ENCODE data around the gene PLB1.
"Not testable (repeated sequence)": the region's sequence is repeated elsewhere in the genome, so short reads cannot be mapped to it uniquely, and the experiment has no call there.

Gene PLB1

GRCh38 chr2:28538652-28539051, 42.8 kb downstream of the PLB1 start:
- DNase-seq: no peak

- DNase-seq: no peak
Observed at GRCh38 chr2:28539118-28539541, 43.3 kb downstream of the PLB1 start.

DNA sequence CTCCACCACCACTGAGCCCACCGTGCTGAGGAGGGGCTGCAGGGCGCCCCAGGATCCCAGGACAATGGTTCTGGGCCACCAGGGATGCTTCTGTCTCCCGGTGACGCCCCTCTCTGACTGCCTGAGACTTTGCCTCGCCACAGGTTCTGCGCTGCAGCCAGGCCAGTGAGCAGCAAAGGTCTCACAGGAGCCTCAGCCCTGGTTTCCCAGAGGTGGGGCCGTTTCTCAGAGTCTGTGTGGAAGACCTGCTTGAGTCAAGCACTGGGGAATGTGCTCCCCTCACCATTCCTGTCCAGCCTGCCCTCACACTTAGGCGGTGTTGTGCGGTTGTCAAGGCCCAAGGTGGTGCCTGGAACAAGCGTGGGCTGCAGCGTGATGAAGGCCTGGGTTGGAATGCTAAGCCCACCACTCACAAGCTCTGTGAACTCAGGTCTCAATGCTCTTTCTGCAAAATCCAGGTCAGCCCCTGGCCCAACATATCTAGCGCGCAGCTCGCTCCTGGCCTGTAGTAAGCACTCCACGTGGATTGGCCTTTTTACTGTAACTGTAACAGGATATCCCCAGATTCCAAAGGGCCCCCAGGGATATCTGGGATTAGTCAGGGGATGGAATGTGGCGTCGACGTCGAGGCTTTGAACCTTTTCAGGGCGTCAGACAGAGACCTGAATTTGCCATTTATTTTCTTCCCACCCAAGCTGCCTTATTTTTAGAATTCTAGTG, 47.6 kb downstream of the PLB1 start:
- DNase-seq: no peak

- no peak for DNase-seq
Observed at GRCh38 chr2:28544036-28544346, 48.1 kb downstream of the PLB1 start.

DNA sequence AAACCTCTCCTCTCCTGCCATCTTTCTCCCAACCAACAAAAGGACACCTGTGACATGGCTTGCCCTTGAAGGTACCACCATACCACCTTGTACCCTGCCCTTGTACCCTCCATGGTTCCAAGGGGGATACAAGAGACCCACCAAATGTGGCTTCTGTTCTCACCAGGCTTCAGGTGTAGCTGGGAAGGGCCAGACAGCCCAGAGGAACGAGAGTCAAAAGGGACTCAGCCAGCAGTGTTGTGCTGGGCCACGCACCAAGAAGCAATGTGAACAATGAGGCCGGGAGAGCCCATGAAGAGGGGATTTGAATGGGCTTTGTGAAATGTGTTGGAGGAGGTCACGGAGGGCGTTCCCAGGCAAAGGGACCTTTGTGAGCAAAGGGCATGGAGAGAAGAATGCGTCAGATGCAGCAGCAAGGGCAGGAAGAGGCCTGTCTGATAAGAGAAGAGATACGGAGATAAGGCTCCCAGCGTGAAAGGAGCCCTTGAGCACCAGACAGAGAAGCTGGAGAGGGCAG, 48.6 kb downstream of the PLB1 start:
- DNase-seq: no peak

DNA sequence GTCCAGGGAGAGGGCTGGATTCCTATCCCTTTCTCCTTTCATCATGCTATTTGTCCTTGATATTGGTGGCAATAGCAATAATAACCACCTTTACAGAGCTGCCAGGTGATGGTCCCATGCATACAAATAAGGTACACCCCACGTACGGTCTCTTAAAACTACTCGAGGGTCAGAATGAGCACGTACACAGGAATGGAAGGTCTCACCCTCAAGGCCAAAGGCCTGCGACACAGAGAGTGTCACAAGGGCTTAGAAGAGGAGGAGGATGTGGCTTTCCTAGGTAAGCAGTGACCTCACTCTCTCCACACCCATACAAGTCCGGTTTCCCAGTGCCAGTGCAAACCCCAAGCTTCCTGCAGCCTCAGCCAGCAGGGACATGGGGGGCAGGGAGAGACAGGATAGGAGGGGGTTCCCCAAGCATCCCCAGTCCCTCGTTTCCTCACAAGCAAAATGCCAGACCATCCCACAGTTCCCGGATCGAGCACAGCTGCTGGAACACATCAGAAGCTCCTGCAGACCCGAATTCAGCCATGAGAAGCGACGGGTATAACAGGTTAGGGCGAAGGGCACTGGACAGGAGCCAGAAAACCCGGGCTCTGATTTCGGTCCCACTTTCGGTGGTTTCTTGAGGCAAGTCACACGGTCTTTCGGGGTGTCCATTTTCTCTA, 49.2 kb downstream of the PLB1 start:
- DNase-seq: peak in 1 of 2 donors; percentile 34

DNA sequence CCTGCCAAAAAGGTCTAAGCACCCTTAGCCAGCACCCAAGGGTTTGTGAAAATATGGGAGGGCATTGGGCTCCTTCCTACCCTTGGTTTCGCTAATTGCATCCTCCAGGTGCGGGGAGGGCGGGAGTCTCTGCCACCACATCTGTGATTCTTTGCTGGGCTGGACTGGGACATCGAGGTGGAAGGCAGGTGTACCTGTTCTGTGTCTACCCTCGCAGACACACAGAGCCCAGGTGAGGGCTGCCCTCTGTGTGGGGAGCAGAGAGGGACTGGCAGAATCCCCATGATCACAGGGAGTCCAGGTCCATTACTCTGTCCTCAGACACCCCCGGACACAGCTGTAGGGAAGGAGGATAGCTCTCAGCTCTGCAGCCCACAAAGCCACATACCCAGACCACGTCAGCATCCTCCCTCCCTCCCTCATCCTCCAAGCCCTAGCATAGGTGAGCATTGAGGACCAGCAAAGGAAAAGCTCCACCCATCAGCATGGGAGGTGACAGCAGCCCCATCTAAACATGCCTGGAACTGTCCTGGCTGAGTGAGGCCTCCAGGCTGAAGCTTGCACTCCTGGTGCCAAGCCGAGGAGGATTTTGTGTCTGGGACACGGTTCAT, 49.8 kb downstream of the PLB1 start:
- no peak for DNase-seq

GRCh38 chr2:28546242-28546641, 50.4 kb downstream of the PLB1 start:
- peak in 1 of 2 donors; percentile 70 for DNase-seq

GRCh38 chr2:28547223-28547860, 51.5 kb downstream of the PLB1 start:
- no peak for DNase-seq

DNA sequence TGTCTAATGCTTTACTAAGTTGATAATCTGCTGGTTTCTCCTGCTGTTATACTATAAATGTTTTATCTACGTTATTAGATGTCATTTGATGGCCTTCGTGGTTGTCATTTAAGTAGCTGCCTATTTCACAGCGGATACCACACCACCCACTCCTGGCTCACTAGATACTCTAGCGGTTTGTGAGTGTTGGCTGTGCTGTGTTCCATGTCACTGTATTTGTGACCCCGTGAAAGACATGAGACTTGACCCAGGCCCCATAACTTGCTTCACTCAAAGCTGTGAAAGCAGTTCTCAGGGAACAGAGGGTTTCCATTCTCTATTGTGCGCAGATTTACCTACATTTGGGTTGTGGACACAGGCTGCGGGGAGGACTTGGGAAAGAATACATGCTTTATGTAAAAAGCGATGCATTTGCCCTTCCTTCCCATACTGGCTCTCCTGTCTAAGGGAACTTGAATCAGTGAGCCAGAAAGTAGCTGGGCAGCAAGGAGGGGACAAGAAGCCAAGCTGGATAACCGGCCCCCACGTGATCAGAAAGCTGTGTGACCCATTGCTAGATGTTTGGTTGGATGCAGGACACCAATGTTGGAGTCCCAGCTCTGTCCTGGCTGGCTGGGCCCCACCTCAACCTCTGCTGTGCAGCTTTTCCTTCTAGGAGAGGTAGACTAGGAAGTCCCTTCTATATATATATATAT, 52.2 kb downstream of the PLB1 start:
- no peak for DNase-seq

- not testable (repeated sequence) for DNase-seq
Observed at GRCh38 chr2:28550345-28550744, 54.5 kb downstream of the PLB1 start.

DNA sequence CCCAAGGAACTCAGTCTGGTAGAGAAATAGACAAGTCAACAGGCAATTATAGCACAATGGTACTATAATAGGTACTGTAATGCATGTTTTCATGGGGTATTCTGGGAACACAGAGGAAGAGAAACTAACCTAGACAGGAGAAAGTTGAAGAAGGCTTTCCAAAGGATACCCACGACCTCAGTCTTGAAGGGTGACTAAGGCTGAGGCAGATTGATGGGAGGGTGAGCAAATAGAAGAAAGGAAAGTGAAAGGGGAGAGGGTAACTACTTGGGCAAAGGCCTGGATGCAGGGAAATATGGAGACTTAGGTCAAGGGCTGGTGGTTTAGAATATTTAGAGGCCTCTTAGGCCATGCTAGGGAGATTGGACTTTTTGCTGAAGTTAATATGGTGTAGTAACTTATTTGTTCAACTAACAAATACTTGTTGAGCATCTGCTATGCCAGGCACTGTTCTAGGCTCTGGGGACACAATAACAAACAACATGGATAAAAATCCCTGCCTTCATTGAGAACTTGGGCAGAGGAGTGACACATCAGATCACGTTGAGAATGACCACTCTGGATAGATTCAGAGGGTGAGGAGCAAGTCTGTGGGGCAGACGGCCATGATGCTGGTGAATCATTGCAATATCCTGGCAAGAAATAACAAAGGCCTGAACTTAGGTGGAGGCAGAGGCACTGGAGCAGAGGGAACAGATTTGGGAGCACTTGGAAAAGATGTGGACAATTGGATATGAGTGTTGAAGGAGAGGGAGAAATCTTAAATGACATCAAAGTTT, 56.4 kb downstream of the PLB1 start:
- no peak for DNase-seq

GRCh38 chr2:28556303-28556702, 60.4 kb downstream of the PLB1 start:
- DNase-seq: no peak

GRCh38 chr2:28557389-28558131, 61.7 kb downstream of the PLB1 start:
- DNase-seq: no peak

- no peak for DNase-seq
Observed at GRCh38 chr2:28558158-28558820, 62.4 kb downstream of the PLB1 start.

DNA sequence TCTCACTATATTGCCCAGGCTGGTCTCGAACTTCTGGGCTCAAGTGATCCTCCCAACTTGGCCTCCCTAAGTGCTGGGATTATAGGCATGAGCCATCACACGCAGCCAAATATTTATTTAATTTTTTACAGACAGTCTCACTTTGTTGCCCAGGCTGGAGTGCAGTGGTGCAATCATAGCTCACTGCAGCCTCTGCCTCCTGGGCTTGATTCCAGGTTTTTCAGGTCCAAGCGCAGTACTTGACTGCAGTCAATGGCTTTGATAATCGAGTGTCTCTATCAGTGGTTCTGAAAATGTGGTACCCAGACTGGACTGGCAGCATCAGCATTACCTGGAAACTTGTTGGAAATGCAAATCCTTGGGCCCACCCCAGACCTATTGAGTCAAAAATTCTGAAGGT, 63.1 kb downstream of the PLB1 start:
- no peak for DNase-seq

GRCh38 chr2:28563869-28564268, 68.0 kb downstream of the PLB1 start:
- no peak for DNase-seq

DNA sequence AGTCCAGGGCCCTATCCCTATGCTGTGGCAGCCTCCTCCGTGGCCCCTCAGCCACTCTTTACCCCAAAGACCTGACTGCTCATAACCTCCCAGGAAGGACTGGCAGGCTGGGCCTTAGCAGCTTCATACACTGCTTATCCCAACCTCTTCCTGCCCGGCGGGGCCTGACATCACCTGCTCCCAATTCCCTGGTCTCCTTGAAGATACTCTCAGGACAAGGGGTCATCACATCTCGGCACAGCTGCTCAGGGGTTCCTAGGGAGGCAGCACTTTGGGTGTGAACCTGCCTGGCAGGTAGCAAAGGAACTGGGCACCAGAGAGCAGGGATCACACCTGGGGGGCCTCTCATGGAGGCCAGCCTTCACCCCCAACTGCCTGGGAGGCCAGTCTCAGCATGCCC, 68.5 kb downstream of the PLB1 start:
- DNase-seq: no peak

GRCh38 chr2:28565033-28565432, 69.2 kb downstream of the PLB1 start:
- DNase-seq: no peak

GRCh38 chr2:28565720-28566295, 69.9 kb downstream of the PLB1 start:
- DNase-seq: no peak
